ENCODE measurements around the gene KRTAP13-4.

Gene KRTAP13-4, protein sequence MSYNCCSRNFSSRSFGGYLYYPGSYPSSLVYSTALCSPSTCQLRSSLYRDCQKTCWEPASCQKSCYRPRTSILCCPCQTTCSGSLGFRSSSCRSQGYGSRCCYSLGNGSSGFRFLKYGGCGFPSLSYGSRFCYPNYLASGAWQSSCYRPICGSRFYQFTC

GRCh38 chr21:30430170-30430655 lies at the start of gene KRTAP13-4:
KRTAP13-4 (plus strand) TSS chr21:30430220; CDS start chr21:30430276, 56 bp downstream.
- DNase-seq (ENCODE audit: low spot score): no peak

DNA sequence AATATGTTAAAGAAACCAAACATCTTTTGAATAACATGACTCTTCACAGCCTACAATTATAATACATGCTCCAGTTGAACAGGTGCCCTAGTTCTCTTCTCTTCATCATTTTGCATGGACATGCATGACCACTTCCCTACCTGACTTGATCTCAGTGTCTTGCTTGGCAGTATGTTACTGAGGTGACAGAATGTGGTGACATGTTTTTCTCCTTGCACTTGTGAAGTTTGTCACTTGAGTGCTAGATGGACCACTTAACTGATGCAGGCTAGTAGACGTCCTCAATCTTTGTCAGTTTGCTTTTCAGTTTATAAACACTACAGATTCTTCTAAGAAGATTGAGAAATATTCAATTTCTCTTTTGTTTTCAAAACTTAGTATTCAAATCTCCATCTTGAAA lies 47.8 kb upstream of the KRTAP13-4 start:
- no peak for DNase-seq (ENCODE audit: low spot score)

- DNase-seq (ENCODE audit: low spot score): no peak
Measured at GRCh38 chr21:30391492-30392025, 38.5 kb upstream of the KRTAP13-4 start.

DNA sequence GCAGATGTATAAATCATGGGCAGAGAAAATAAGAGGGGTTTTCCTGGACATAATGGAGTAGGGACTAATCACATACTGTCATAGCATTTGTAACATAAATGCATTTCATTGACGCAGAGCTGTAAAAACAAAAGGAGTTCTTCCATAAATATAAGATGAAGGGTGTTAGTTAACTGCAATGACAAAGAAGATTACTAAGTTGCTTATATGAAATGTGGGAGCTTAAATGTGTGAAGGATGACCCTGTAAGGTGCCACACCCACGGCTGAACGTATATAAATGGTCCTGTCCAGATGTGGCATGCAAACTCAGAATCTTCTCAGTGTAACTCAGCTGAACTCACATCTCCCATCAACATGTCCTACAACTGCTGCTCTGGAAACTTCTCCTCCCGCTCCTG lies 34.3 kb upstream of the KRTAP13-4 start, which contains the start of gene KRTAP13-1:
Gene KRTAP13-1, plus strand, starts transcription at position 301 of the 400 bp plus-strand sequence. Its CDS starts 56 bp downstream, at position 357.
- DNase-seq (ENCODE audit: low spot score): no peak

- peak; percentile 1 for DNase-seq (ENCODE audit: low spot score)
Measured at GRCh38 chr21:30408782-30409494, 21.1 kb upstream of the KRTAP13-4 start.

DNA sequence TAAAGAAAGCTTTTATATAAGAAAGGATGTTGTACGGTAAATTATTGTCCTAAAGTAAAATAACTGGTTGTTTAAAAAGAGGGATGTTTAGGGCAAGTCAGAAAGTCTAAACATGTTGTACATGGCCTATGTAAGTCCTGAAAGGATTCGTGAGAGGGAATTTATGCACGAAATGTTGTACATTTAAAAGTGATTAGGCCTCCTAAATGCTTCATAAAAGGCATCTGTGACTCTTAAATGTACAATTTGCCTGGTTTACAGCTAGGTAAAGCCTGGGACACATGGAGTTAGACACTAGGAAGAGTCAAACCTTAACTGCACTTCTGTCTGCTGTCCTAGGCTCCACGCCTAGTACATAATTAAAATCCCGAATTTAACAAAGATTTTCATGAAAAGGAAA lies 14.0 kb upstream of the KRTAP13-4 start:
- DNase-seq (ENCODE audit: low spot score): no peak

- DNase-seq (ENCODE audit: low spot score): no peak
Measured at GRCh38 chr21:30425826-30426225, 4.2 kb upstream of the KRTAP13-4 start, which contains the start of gene KRTAP13-3. KRTAP13-3 (minus strand) TSS chr21:30425926; CDS start chr21:30425912, 14 bp downstream.

GRCh38 chr21:30426731-30427130 lies 3.3 kb upstream of the KRTAP13-4 start:
- no peak for DNase-seq (ENCODE audit: low spot score)

DNA sequence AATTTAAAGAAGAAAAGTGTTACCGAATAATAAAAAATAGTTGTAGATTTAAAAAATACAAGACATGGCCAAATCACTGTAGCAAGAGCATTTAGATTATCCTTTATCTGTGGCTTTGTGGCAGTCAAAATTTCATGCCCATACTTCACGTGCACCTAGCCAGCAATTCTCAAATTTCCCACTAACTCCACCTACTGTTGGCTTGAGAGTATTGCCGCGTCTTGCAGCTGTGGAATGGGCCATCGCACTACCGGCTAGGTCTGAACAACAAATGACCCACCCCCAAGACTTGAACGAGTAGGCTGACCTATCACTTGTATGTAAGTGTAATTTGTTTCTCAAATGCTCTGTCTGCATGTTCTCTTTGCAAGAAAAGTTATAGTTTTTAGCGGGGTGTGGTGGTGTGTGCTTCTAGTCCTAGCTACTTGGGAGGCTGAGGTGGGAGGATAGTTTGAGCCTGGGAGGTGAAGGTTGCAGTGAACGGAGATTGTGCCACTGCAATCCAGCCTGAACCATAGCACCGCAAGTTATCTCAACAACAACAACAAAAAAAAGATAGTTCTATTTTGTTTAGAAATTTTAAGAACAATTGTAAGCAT lies 4.1 kb downstream of the KRTAP13-4 start:
- DNase-seq (ENCODE audit: low spot score): no peak

GRCh38 chr21:30437010-30437565 lies 7.1 kb downstream of the KRTAP13-4 start:
- DNase-seq (ENCODE audit: low spot score): no peak

DNA sequence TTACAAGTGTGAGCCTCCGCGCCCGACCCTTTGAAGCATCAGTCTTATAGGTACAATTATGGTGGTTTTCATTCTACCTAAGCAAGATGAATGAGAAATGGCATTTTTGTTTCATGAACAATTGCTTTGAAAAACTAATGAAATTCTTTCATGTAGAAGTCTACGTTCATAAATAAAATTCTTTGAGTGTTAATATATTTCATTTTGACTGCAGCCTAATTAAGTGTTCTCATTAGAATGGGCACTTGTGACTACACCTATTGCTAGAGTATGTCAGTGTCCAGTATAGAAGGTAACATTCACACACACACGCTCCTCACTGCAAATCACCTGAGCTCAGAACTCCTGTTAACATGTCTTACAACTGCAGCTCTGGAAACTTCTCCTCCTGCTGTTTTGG lies 10.0 kb downstream of the KRTAP13-4 start, which contains the start of gene KRTAP15-1:
Gene KRTAP15-1, plus strand, starts transcription at position 301 of the 400 bp plus-strand sequence. Its CDS starts 53 bp downstream, at position 354.
- no peak for DNase-seq (ENCODE audit: low spot score)

- no peak for DNase-seq (ENCODE audit: low spot score)
Measured at GRCh38 chr21:30443226-30443625, 13.2 kb downstream of the KRTAP13-4 start.

DNA sequence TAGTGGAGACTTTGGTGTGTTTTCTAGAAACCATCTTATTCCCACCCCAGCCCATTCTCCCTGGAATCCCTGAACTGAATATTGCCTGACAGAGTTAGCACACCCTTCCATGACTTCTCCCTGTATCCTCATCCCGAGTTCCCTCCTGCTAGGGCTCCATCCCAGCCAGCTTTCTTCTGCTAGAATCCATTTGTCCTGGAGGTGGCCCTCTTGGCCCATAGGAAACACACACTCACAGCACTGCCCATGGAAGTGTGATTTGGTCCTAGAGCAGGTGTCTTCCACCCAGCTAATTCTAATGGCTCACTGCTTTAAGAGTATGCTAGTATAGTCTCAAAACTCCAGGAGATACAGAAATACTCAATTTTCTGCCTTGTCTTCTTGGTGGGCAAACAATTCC lies 14.2 kb downstream of the KRTAP13-4 start:
- DNase-seq (ENCODE audit: low spot score): no peak

DNA sequence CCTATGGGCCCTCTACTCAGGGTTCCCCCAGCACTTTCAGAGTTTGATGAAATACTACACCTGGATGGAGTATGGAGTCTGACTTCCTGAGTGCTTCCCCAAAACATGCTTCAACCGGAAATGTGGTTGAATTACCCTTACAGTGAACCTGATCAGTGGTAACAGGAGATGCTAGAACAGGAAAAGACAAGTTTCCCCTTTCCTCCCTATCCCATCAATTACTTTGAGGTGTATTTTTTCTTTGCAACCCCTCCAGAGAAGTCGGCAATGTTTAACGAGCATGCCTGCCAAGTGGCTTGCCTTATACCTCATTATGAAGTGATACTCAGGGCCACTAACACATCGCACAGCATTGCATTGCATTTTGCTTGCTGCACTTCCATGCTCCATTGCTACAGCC lies 17.0 kb downstream of the KRTAP13-4 start:
- no peak for DNase-seq (ENCODE audit: low spot score)

GRCh38 chr21:30448514-30448913 lies 18.5 kb downstream of the KRTAP13-4 start:
- DNase-seq (ENCODE audit: low spot score): no peak

GRCh38 chr21:30463713-30464112 lies 33.7 kb downstream of the KRTAP13-4 start:
- no peak for DNase-seq (ENCODE audit: low spot score)

DNA sequence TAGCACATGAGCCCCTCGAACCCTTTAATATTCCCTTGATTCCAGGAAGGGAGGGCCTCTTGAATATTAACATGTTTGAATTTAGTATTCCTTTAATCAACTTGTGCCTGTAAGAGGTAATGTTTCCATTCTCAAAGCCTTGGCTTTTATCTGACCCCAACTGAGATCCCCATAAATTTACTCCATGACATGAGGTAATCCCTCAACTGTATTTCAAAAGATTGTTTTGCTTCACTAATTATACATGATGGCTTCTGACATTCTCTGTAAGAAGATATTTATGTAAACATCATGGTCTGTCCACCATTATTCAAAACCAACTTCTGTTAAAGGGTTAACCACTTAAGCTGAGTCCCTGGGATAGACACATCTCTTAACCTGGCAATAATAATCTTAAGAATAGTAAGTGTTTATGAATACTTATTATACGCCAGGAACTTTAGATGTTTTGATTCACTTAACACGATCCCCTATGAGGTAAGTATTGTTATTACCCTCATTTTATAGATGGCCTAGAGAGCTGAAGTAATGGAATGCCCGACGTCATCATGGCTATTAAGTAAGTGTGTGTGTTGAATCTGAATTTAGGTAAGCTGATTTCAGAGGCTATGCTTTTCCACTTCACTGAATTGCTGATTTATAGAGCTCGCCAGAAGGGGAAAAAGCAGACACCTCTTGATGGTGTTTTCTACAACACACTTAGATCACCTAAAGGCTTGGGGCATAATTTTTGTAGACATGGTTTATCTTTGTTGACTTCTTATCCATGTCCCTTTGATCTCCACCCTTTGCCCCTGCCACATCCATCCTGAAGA lies 39.1 kb downstream of the KRTAP13-4 start:
- DNase-seq (ENCODE audit: low spot score): no peak

- DNase-seq (ENCODE audit: low spot score): no peak
Measured at GRCh38 chr21:30478004-30478403, 48.0 kb downstream of the KRTAP13-4 start.

- no peak for DNase-seq (ENCODE audit: low spot score)
Measured at GRCh38 chr21:30479259-30479658, 49.2 kb downstream of the KRTAP13-4 start.

- DNase-seq (ENCODE audit: low spot score): no peak
Measured at GRCh38 chr21:30480145-30480544, 50.1 kb downstream of the KRTAP13-4 start, which contains the start of gene KRTAP19-1. KRTAP19-1 (minus strand) TSS chr21:30480367; CDS start chr21:30480317, 50 bp downstream.

Data from AG08396 (cell line).